PC-9 (cell line): ENCODE data around the gene SLC22A12.

Experiments used
- CTCF ChIP-seq: fragments of 200-600 bp; sonication (generic); conservative IDR thresholded peaks from 2 replicates; pipeline ENCODE4 v1.6.1; 2017; ENCODE audit warnings: mixed run types, antibody characterized with exemption, mild to moderate bottlenecking, moderate library complexity
- EZH2 ChIP-seq: fragments of 200-600 bp; sonication (generic); IDR thresholded peaks from 2 replicates; pipeline ENCODE4 v1.8.0; 2017; ENCODE audit warnings: antibody characterized with exemption, low read depth

- no peak for TF ChIP-seq CTCF
- no peak for TF ChIP-seq EZH2
Measured at GRCh38 chr11:64570341-64570740, 20.7 kb upstream of the SLC22A12 start.
